GM23338 (cell line): ENCODE results near the gene TRIM77. TPM values are rescaled to one million over a fixed set of nuclear protein-coding genes. Genes with fewer than 3 reads are reported as not detected.
"Not testable (repeated sequence)": the region's sequence is repeated elsewhere in the genome, so short reads cannot be mapped to it uniquely, and the experiment has no call there.

ENCODE experiments used
- ATAC-seq: fragments of 200-7000 bp; cut with Tn5 transposase; 3 replicates; pipeline ENCODE4 v1.9.1; 2020
- DNase-seq: peaks from one replicate; pipeline ENCODE4 v3.0.0-alpha.2; 2015; ENCODE audit warnings: low spot score
- H2AFZ ChIP-seq: fragments of 200-600 bp; sonication (generic); 2 replicates; pipeline ENCODE4 v1.8.0; 2016; ENCODE audit warnings: antibody characterized with exemption, mild to moderate bottlenecking, moderate library complexity
- H3F3A ChIP-seq: fragments of 200-600 bp; sonication (generic); replicated peaks from 2 replicates; pipeline ENCODE4 v1.8.0; 2017; ENCODE audit warnings: antibody characterized with exemption, mixed run types, low read depth
- H3K27ac ChIP-seq: fragments of 200-600 bp; sonication (generic); 2 replicates; pipeline ENCODE4 v1.6.1; 2016; ENCODE audit warnings: low read depth
- H3K27me3 ChIP-seq: fragments of 200-600 bp; sonication (generic); 2 replicates; pipeline ENCODE4 v1.8.0; 2016; ENCODE audit warnings: mild to moderate bottlenecking, mixed run types, moderate library complexity; ENCODE audit not compliant: insufficient read depth
- H3K36me3 ChIP-seq: fragments of 200-600 bp; sonication (generic); 2 replicates; pipeline ENCODE4 v1.8.0; 2016; ENCODE audit warnings: mild to moderate bottlenecking; ENCODE audit not compliant: insufficient read depth
- H3K4me1 ChIP-seq: fragments of 200-600 bp; sonication (generic); 2 replicates; pipeline ENCODE4 v1.8.0; 2016; ENCODE audit warnings: mild to moderate bottlenecking, moderate library complexity; ENCODE audit not compliant: insufficient read depth
- H3K4me2 ChIP-seq: fragments of 200-600 bp; sonication (generic); 2 replicates; pipeline ENCODE4 v1.7.1; 2017; ENCODE audit warnings: mixed run types
- H3K4me3 ChIP-seq: fragments of 200-600 bp; sonication (generic); 2 replicates; pipeline ENCODE4 v1.6.1; 2016; ENCODE audit warnings: mixed run types
- H3K79me2 ChIP-seq: fragments of 200-600 bp; sonication (generic); replicated peaks from 2 replicates; pipeline ENCODE4 v1.8.0; 2017; ENCODE audit warnings: mild to moderate bottlenecking; ENCODE audit not compliant: insufficient read depth
- H3K9me2 ChIP-seq: fragments of 200-600 bp; sonication (generic); 2 replicates; pipeline ENCODE4 v1.8.0; 2017; ENCODE audit not compliant: insufficient read depth
- H4K20me1 ChIP-seq: fragments of 200-600 bp; sonication (generic); replicated peaks from 2 replicates; pipeline ENCODE4 v1.8.0; 2017; ENCODE audit warnings: mild to moderate bottlenecking; ENCODE audit not compliant: insufficient read depth
- H3K27ac Mint-ChIP-seq: 2 replicates; pipeline ENCODE4 v1.8.0; 2020; ENCODE audit warnings: inconsistent platforms, mild to moderate bottlenecking, moderate library complexity, mixed read lengths
- H3K27me3 Mint-ChIP-seq: 3 replicates; pipeline ENCODE4 v1.8.0; 2022; ENCODE audit warnings: low read depth, mild to moderate bottlenecking, moderate library complexity, mixed read lengths, inconsistent platforms; ENCODE audit not compliant: insufficient read depth, poor library complexity
- H3K36me3 Mint-ChIP-seq: 3 replicates; pipeline ENCODE4 v1.8.0; 2021; ENCODE audit warnings: low read depth, mild to moderate bottlenecking, inconsistent platforms, moderate library complexity, mixed read lengths
- H3K4me1 Mint-ChIP-seq: 3 replicates; pipeline ENCODE4 v1.8.0; 2020; ENCODE audit warnings: mild to moderate bottlenecking, inconsistent platforms, mixed read lengths
- H3K4me3 Mint-ChIP-seq: 3 replicates; pipeline ENCODE4 v1.8.0; 2021; ENCODE audit warnings: moderate library complexity, mild to moderate bottlenecking, inconsistent platforms, mixed read lengths
- H3K9me3 Mint-ChIP-seq: 3 replicates; pipeline ENCODE4 v1.8.0; 2020; ENCODE audit warnings: moderate library complexity, mild to moderate bottlenecking, inconsistent platforms, mixed read lengths
- ETS1 ChIP-seq: IDR thresholded peaks from 2 replicates; pipeline ENCODE4 v1.6.1; 2016; ENCODE audit warnings: antibody characterized with exemption
- EZH2phosphoT487 ChIP-seq: fragments of 200-600 bp; sonication (generic); IDR thresholded peaks from one replicate; pipeline ENCODE4 v1.8.1; 2018; ENCODE audit warnings: antibody characterized with exemption; ENCODE audit not compliant: unreplicated experiment
- JUNB ChIP-seq: IDR thresholded peaks from one replicate; pipeline ENCODE4 v1.6.1; 2016; ENCODE audit warnings: antibody characterized with exemption; ENCODE audit not compliant: unreplicated experiment
- POLR2AphosphoS5 ChIP-seq: IDR thresholded peaks from 2 replicates; pipeline ENCODE4 v1.6.1; 2016; ENCODE audit warnings: antibody characterized with exemption, low read depth
- REST ChIP-seq: IDR thresholded peaks from one replicate; pipeline ENCODE4 v1.6.1; 2018; ENCODE audit warnings: antibody characterized with exemption; ENCODE audit not compliant: unreplicated experiment
- STAT1 ChIP-seq: IDR thresholded peaks from one replicate; pipeline ENCODE4 v1.6.1; 2016; ENCODE audit warnings: antibody characterized with exemption; ENCODE audit not compliant: unreplicated experiment
- ZNF331 ChIP-seq: fragments of 250-450 bp; sonication (Bioruptor Pico); IDR thresholded peaks from 2 replicates; pipeline ENCODE4 v1.5.0; 2020; ENCODE audit warnings: low read depth, mild to moderate bottlenecking, moderate library complexity
- ZNF462 ChIP-seq: fragments of 250-450 bp; sonication (Bioruptor Pico); IDR thresholded peaks from 2 replicates; pipeline ENCODE4 v1.5.0; 2020; ENCODE audit warnings: mild to moderate bottlenecking, moderate library complexity
- polyA plus RNA-seq: library from polyadenylated mRNA; unstranded; fragments of >200 nt; fragmentation: Nextera tagmentation; extraction: Ambion mirVana; gene quantifications from 2 replicates; pipeline ENCODE4 v1.2.1, GENCODE V29; 2016
- total RNA-seq: library from RNA; depleted of rRNA; stranded (reverse); fragments of >200 nt; shearing (Covaris generic); gene quantifications from 2 replicates; pipeline ENCODE4 v1.2.3, GENCODE V29; 2014

The TRIM77 gene
- total and polyA plus RNA-seq, 2 experiments from 2014 or later: not detected

GRCh38 chr11:89736566-89736965, 26.5 kb downstream of the TRIM77 start (continued):
- no peak for TF ChIP-seq ZNF462 (CRISPR knock-in tag)

- TF ChIP-seq JUNB (no peak), ETS1 (no peak), EZH2phosphoT487 (no peak), POLR2AphosphoS5 (no peak), ZNF331 (CRISPR knock-in tag) (no peak), STAT1 (no peak), REST (no peak)
- 0 out of 2 replicates have a peak, but pooled peaks cover 3% of the 10 kb centered on the region for H3K9me2 ChIP-seq
- 0 out of 2 replicates have a peak, but pooled peaks cover 7% of the 10 kb centered on the region for H3K4me1 ChIP-seq
- DNase-seq (no peak), ATAC-seq (peak; percentile 56; the same call in 2 of the 3 replicates)
- H4K20me1 ChIP-seq: no peaks in the 10 kb centered on the region
- no peak overlapping the region for H3K4me3 ChIP-seq
- H3K27me3 ChIP-seq: no peaks in the 10 kb centered on the region
- no peak overlapping the region for H3K4me3 Mint-ChIP-seq
- no peaks in the 10 kb centered on the region for H3K36me3 Mint-ChIP-seq
- no peak overlapping the region for H3K27ac ChIP-seq
- H3K79me2 ChIP-seq: no peaks in the 10 kb centered on the region
- H3K27ac Mint-ChIP-seq: no peak overlapping the region
- no peak overlapping the region for H3K4me2 ChIP-seq
- no peaks in the 10 kb centered on the region for H3K27me3 Mint-ChIP-seq
- no peaks in the 10 kb centered on the region for H3K9me3 Mint-ChIP-seq
- H3K36me3 ChIP-seq: no peaks in the 10 kb centered on the region
- H2AFZ ChIP-seq: peak overlapping the region; percentile 78; the same call in 1 of the 2 replicates
- H3F3A ChIP-seq: no peaks in the 10 kb centered on the region
- H3K4me1 Mint-ChIP-seq: peaks cover 9% of the 10 kb centered on the region; the same call in 2 of the 3 replicates
Observed at GRCh38 chr11:89737116-89737515, 27.0 kb downstream of the TRIM77 start.

GRCh38 chr11:89741406-89741805, 31.3 kb downstream of the TRIM77 start:
- not testable (repeated sequence) for H3K27ac ChIP-seq, ATAC-seq, H3K27me3 Mint-ChIP-seq, H3K4me3 ChIP-seq, H4K20me1 ChIP-seq, H3F3A ChIP-seq, H3K27ac Mint-ChIP-seq, H3K36me3 ChIP-seq, H3K9me2 ChIP-seq, H3K27me3 ChIP-seq, H3K4me2 ChIP-seq, H3K4me1 Mint-ChIP-seq, DNase-seq, H2AFZ ChIP-seq, H3K36me3 Mint-ChIP-seq, H3K79me2 ChIP-seq, H3K4me1 ChIP-seq, H3K9me3 Mint-ChIP-seq, H3K4me3 Mint-ChIP-seq
